Measurements from ENCODE around the gene DDX10. TPM values are rescaled to one million over a fixed set of nuclear protein-coding genes. Genes with fewer than 3 reads are reported as not detected.
A peak's percentile ranks its signal among the peaks of the same experiment; 100 is the strongest.

Gene DDX10
- total and polyA plus RNA-seq, 3 donors from 2014 or later, result 25.7 to 64.4 (median 59.2) TPM

GRCh38 chr11:108672113-108672512 is 7.2 kb downstream of the DDX10 start:
- no peaks in the 10 kb centered on the region for H3K9me3 ChIP-seq
- H3K27me3 ChIP-seq, result no peaks in the 10 kb centered on the region
- no peak overlapping the region for H3K4me3 ChIP-seq
- peaks cover 15% of the 10 kb centered on the region for H3K4me1 ChIP-seq
- H3K36me3 ChIP-seq (ENCODE audit: low read depth, missing control alignments), result no peaks in the 10 kb centered on the region
- no peak for TF ChIP-seq POLR2A (IDR thresholded peaks at IDR 0.05)
- TF ChIP-seq, protein P1, sequence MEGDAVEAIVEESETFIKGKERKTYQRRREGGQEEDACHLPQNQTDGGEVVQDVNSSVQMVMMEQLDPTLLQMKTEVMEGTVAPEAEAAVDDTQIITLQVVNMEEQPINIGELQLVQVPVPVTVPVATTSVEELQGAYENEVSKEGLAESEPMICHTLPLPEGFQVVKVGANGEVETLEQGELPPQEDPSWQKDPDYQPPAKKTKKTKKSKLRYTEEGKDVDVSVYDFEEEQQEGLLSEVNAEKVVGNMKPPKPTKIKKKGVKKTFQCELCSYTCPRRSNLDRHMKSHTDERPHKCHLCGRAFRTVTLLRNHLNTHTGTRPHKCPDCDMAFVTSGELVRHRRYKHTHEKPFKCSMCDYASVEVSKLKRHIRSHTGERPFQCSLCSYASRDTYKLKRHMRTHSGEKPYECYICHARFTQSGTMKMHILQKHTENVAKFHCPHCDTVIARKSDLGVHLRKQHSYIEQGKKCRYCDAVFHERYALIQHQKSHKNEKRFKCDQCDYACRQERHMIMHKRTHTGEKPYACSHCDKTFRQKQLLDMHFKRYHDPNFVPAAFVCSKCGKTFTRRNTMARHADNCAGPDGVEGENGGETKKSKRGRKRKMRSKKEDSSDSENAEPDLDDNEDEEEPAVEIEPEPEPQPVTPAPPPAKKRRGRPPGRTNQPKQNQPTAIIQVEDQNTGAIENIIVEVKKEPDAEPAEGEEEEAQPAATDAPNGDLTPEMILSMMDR (IDR thresholded peaks at IDR 0.05), result no peak
- intact Hi-C loops (cut with DNase I; ENCODE audit: low total_unique reads), result no loop called here
- H3K27ac ChIP-seq, result peak overlapping the region in 1 of 2 donors; percentile 43
- WGBS, 2 donors, result 27 to 43% methylated on average over 3 of the region's 3 CpGs
- DNase-seq, result peak; percentile 74

DNA sequence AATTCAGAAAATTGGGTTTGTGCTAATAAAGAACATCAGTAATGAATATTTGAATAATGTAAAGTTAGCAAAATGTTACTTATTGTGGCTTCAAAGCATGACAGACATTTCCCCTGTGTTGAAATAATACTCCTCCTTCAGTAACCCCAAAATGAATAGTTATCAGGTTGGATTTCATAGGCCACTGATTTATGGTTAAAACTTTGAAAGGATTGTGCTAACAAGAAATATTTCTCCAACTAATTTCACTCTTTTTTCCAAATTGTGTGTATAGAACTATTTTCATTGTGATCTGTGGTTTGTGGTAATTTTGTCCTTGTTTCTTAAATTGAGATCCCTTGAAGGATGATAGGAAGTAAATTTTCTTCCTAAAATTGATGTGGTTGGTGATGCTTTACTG is 7.9 kb downstream of the DDX10 start:
- TF ChIP-seq, protein P1 (IDR thresholded peaks at IDR 0.05), result no peak
- no peak for TF ChIP-seq POLR2A (IDR thresholded peaks at IDR 0.05)
- no peaks in the 10 kb centered on the region for H3K27me3 ChIP-seq
- H3K4me1 ChIP-seq, result peaks cover 8% of the 10 kb centered on the region
- H3K4me3 ChIP-seq, result no peak overlapping the region
- intact Hi-C loops (cut with DNase I; ENCODE audit: low total_unique reads), result no loop called here
- peak overlapping the region in 1 of 2 donors; percentile 43 for H3K27ac ChIP-seq
- no peak for DNase-seq
- H3K9me3 ChIP-seq, result no peaks in the 10 kb centered on the region
- H3K36me3 ChIP-seq (ENCODE audit: low read depth, missing control alignments), result no peaks in the 10 kb centered on the region

GRCh38 chr11:108679045-108679444 is 14.2 kb downstream of the DDX10 start:
- Histone ChIP-seq H3K4me3 (no peak overlapping the region), H3K9me3 (no peaks in the 10 kb centered on the region), H3K36me3 (ENCODE audit: low read depth, missing control alignments) (no peaks in the 10 kb centered on the region), H3K4me1 (no peaks in the 10 kb centered on the region), H3K27ac (no peak overlapping the region), H3K27me3 (no peaks in the 10 kb centered on the region)
- intact Hi-C loops (cut with DNase I; ENCODE audit: low total_unique reads), result no loop called here
- no peak for DNase-seq
- TF ChIP-seq, protein P1 (IDR thresholded peaks at IDR 0.05), result no peak
- no peak for TF ChIP-seq POLR2A (IDR thresholded peaks at IDR 0.05)
- 93 to 98% methylated on average over 2 of the region's 2 CpGs for WGBS, 2 donors

- 58 to 83% methylated on average over 1 of the region's 1 CpG for WGBS, 2 donors
- intact Hi-C loops (cut with DNase I; ENCODE audit: low total_unique reads), result no loop called here
- DNase-seq, result no peak
- Histone ChIP-seq H3K4me3 (no peak overlapping the region), H3K9me3 (no peaks in the 10 kb centered on the region), H3K27ac (no peak overlapping the region), H3K4me1 (no peaks in the 10 kb centered on the region), H3K27me3 (no peaks in the 10 kb centered on the region), H3K36me3 (ENCODE audit: low read depth, missing control alignments) (no peaks in the 10 kb centered on the region)
- TF ChIP-seq, protein P1 (IDR thresholded peaks at IDR 0.05), result no peak
- no peak for TF ChIP-seq POLR2A (IDR thresholded peaks at IDR 0.05)
Observed at GRCh38 chr11:108680271-108680670, 15.4 kb downstream of the DDX10 start.

DNA sequence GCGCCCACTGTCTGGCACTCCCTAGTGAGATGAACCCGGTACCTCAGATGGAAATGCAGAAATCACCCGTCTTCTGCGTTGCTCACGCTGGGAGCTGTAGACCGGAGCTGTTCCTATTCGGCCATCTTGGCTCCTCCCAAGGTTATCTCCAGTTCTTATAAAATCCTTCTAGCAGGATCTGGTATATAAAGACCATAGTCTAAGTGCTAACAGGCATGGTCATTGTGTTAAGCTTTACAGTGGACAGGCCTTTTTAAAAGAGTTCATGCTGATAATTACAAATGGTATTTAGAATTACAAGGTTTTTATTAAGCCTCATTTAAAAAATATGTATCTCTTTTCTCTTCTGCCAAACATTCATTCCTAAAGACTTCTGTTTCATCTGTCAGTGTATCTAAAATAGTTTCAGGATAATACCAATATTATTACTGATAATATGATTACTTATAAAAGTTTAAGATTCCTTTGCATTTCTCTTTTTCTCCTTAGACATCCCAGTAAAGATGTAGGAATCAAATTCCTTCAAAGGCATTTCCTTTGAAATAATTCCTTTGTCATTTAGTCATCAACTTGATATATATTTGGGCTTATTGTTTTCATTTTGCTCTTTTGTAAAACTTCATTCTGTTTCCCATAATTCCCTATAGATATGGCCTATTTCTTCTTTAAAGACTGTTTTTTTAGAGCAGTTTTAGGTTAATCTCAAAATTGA is 20.7 kb downstream of the DDX10 start:
- Histone ChIP-seq H3K9me3 (no peaks in the 10 kb centered on the region), H3K4me3 (no peak overlapping the region), H3K27me3 (no peaks in the 10 kb centered on the region), H3K4me1 (no peaks in the 10 kb centered on the region), H3K36me3 (ENCODE audit: low read depth, missing control alignments) (no peaks in the 10 kb centered on the region), H3K27ac (no peak overlapping the region)
- intact Hi-C loops (cut with DNase I; ENCODE audit: low total_unique reads), result no loop called here
- 96 to 97% methylated on average over 5 of the region's 7 CpGs for WGBS, 2 donors
- DNase-seq, result no peak
- no peak for TF ChIP-seq POLR2A (IDR thresholded peaks at IDR 0.05)
- TF ChIP-seq, protein P1 (IDR thresholded peaks at IDR 0.05), result no peak

All from testis (tissue), 3 donors.